ENCODE measurements around the gene ACE. TPM values are rescaled to one million over a fixed set of nuclear protein-coding genes. Genes with fewer than 3 reads are reported as not detected.

The ACE gene
- total RNA-seq, 1 experiment from 2014 or later, result 5.4 TPM

DNA sequence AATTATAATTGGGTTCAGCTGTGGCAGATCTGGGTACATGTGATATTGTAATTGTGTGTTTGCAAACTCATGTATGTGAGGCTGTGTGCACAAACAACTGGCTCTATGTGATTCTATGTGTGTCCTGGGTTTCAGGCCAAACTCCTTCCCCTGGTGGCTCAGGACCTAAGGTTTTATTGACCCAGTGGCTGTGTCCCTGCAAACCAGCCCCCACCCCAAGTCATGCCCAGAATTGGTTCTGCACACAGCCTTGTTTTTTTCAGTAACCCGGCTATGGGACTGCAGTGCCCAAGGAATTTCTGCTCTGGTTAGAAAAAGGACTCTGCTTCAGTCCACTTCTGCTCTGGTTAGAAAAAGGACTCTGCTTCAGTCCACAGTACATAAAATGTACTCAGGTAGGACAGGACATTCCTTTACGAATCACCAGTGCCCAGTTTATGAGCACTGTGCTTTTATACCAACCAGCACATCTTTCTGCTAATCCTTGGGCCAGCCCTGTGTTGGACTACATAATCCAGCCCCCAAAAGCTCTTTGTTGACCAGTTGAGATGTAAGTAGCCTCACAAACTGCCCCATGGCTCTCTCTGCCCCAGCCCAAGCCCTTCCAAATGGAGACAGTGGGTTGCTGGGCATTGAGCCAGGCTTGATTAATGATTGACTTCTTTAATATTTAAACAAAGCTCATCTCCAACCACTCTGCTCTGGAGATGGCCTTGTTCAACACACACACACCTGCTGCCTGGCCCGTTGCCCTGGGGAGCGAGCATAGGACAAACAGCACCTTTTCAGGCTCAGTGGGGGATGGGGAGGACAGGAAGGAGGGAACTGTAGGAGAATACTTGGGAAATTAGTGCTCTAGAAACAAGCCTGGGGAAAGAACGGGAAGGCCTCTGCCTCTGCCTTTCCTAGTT is 43.4 kb downstream of the ACE start:
- Histone ChIP-seq H2BK5ac (ENCODE audit: insufficient read length, low read length) (no peak overlapping the region), H3K27ac (ENCODE audit: insufficient read length, low read depth, low read length) (no peak overlapping the region), H3K9me3 (ENCODE audit: control insufficient read depth, low read depth, low read length) (no peaks in the 10 kb centered on the region), H3K14ac (ENCODE audit: insufficient read depth, low read length) (no peak overlapping the region), H3K23me2 (ENCODE audit: insufficient read length, low read depth, low read length, poor library complexity, severe bottlenecking) (peaks cover 6% of the 10 kb centered on the region), H2AFZ (ENCODE audit: low read length) (no peak overlapping the region), H2BK20ac (ENCODE audit: low read depth, low read length, poor library complexity, severe bottlenecking) (no peak overlapping the region), H4K91ac (ENCODE audit: insufficient read length, low read depth, low read length) (no peak overlapping the region), H2BK15ac (ENCODE audit: low read depth, low read length) (no peak overlapping the region), H3K56ac (ENCODE audit: insufficient read length, low read depth, low read length) (no peak overlapping the region), H2AK5ac (ENCODE audit: insufficient read length, low read length) (no peak overlapping the region), H3K79me1 (ENCODE audit: insufficient read depth, low read depth, low read length, poor library complexity, severe bottlenecking) (no peaks in the 10 kb centered on the region), H4K20me1 (ENCODE audit: control insufficient read depth, insufficient read depth, insufficient read length) (no peaks in the 10 kb centered on the region), H3K4ac (ENCODE audit: low read depth, low read length) (no peak overlapping the region), H3K23ac (ENCODE audit: insufficient read length, low read depth, low read length) (no peak overlapping the region), H3K4me2 (ENCODE audit: insufficient read depth, insufficient read length, low read length) (no peak overlapping the region), H3T11ph (ENCODE audit: low read length) (no peak overlapping the region), H2BK12ac (ENCODE audit: insufficient read length, low read depth, low read length) (no peak overlapping the region), H2BK120ac (ENCODE audit: low read depth, low read length, poor library complexity, severe bottlenecking) (no peak overlapping the region), H3K79me2 (ENCODE audit: insufficient read depth, low read length) (no peaks in the 10 kb centered on the region), H3K27me3 (ENCODE audit: insufficient read depth, low read length) (no peaks in the 10 kb centered on the region), H3K9ac (ENCODE audit: extremely low read depth, insufficient read length, low read length) (no peak overlapping the region), H4K8ac (replicated peaks; ENCODE audit: insufficient read length, low read depth, low read length) (no peak overlapping the region), H4K5ac (ENCODE audit: insufficient read length, low read depth, low read length) (no peak overlapping the region), H3K4me1 (ENCODE audit: insufficient read depth, low read length) (0 out of 2 replicates have a peak, but pooled peaks cover 6% of the 10 kb centered on the region), H3K18ac (ENCODE audit: insufficient read length, low read depth, low read length) (no peak overlapping the region)
- H3K27ac Mint-ChIP-seq, result no peak overlapping the region
- no peaks in the 10 kb centered on the region for H3K9me3 Mint-ChIP-seq
- H3K27me3 Mint-ChIP-seq (ENCODE audit: low read depth), result peaks cover 15% of the 10 kb centered on the region
- no CpG with 5 or more reads among the region's 5 CpGs for WGBS (ENCODE audit: extremely low coverage, insufficient read length, low lambda C conversion rate)
- TF ChIP-seq, protein P1, sequence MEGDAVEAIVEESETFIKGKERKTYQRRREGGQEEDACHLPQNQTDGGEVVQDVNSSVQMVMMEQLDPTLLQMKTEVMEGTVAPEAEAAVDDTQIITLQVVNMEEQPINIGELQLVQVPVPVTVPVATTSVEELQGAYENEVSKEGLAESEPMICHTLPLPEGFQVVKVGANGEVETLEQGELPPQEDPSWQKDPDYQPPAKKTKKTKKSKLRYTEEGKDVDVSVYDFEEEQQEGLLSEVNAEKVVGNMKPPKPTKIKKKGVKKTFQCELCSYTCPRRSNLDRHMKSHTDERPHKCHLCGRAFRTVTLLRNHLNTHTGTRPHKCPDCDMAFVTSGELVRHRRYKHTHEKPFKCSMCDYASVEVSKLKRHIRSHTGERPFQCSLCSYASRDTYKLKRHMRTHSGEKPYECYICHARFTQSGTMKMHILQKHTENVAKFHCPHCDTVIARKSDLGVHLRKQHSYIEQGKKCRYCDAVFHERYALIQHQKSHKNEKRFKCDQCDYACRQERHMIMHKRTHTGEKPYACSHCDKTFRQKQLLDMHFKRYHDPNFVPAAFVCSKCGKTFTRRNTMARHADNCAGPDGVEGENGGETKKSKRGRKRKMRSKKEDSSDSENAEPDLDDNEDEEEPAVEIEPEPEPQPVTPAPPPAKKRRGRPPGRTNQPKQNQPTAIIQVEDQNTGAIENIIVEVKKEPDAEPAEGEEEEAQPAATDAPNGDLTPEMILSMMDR (conservative IDR thresholded peaks at IDR 0.05), result no peak
- H3K4me1 Mint-ChIP-seq, result peaks cover 35% of the 10 kb centered on the region in 2 experiments
- no peaks in the 10 kb centered on the region for H3K36me3 Mint-ChIP-seq (ENCODE audit: insufficient read depth in 1 of 3, low read depth in 3 of 3)
- DNase-seq, result no peak
- H3K4me3 Mint-ChIP-seq, result no peak overlapping the region

Data from H9 (cell line).